Stomach (tissue), 9 donors: ENCODE data around the gene RFTN1. TPM values are rescaled to one million over a fixed set of nuclear protein-coding genes. Genes with fewer than 3 reads are reported as not detected.

ENCODE experiments used
- DNase-seq, 2 donors: peaks; one replicate each; pipeline versions ENCODE4 v3.0.0 to v3.0.0-alpha.2; 2013 to 2019
- H3K27ac ChIP-seq, 5 donors: fragments of 200-600 bp in 4 of 5; sonication (generic) in 4 of 5; one replicate each; pipeline ENCODE4 v1.5.1; 2013 to 2019; ENCODE audit warnings: mild to moderate bottlenecking in 1 of 5, moderate library complexity in 1 of 5
- H3K27me3 ChIP-seq, 3 donors: fragments of 200-600 bp; sonication (generic); one replicate each; pipeline ENCODE4 v1.5.1; 2017 to 2019; ENCODE audit warnings: mixed run types in 1 of 3
- H3K36me3 ChIP-seq, 4 donors: fragments of 200-600 bp; sonication (generic); 1 replicate in 3 of 4; 2 replicates in 1 of 4; pipeline ENCODE4 v1.5.1; 2016 to 2019
- H3K4me1 ChIP-seq, 4 donors: fragments of 200-600 bp; sonication (generic); one replicate each; pipeline ENCODE4 v1.5.1; 2016 to 2019
- H3K4me3 ChIP-seq, 4 donors: fragments of 200-600 bp; sonication (generic) in 3 of 4; one replicate each; pipeline ENCODE4 v1.5.1; 2016 to 2019; ENCODE audit warnings: mild to moderate bottlenecking in 1 of 4
- H3K9me3 ChIP-seq, 4 donors: fragments of 200-600 bp; sonication (generic); one replicate each; pipeline ENCODE4 v1.5.1; 2016 to 2019
- CTCF ChIP-seq, 7 experiments: fragments of 450-650 bp in 4 of 7; fragments of 200-600 bp in 3 of 7; sonication (generic) in 3 of 7; IDR thresholded peaks; one replicate each; pipeline ENCODE4 v1.5.1; 2016 to 2019; ENCODE audit warnings: antibody characterized with exemption in 7 of 7, control low read depth in 2 of 7, mild to moderate bottlenecking in 1 of 7
- EP300 ChIP-seq: sonication (generic); formaldehyde crosslinking; IDR thresholded peaks from one replicate; pipeline ENCODE4 v1.6.1; 2017; ENCODE audit warnings: antibody characterized with exemption
- POLR2A ChIP-seq, 4 donors: fragments of 450-650 bp; IDR thresholded peaks; one replicate each; pipeline ENCODE4 v1.6.1; 2016; ENCODE audit warnings: antibody characterized with exemption in 4 of 4, control low read depth in 2 of 4, mild to moderate bottlenecking in 1 of 4, moderate library complexity in 1 of 4
- POLR2AphosphoS5 ChIP-seq, 3 donors: sonication (generic); formaldehyde crosslinking; IDR thresholded peaks; one replicate each; pipeline ENCODE4 v1.6.1; 2016; ENCODE audit warnings: antibody characterized with exemption in 3 of 3
- WGBS, 5 donors: extraction: QIAGEN DNeasy Blood & Tissue Kit in 3 of 5; methylation state at CpG; one replicate each; pipeline versions ENCODE4 v1.1.5 to v1.1.7; 2013 to 2018; 5-methylcytosine and 5-hydroxymethylcytosine counted together
- intact Hi-C: fragments of 100-400 bp; cut with DNase I; formaldehyde crosslinking; loops from one replicate; pipeline ENCODE4 v1.15.1; 2023; ENCODE audit warnings: low total_unique reads
- polyA plus RNA-seq, 3 donors: library from polyadenylated mRNA; stranded (reverse); fragments of 200-250 nt; gene quantifications; one replicate each; pipeline ENCODE4 v1.2.3, GENCODE V29; 2013
- total RNA-seq, 5 donors: library from RNA; depleted of rRNA; stranded (reverse); fragments of >200 nt; gene quantifications; one replicate each; pipeline versions ENCODE4 v1.1.0 to v1.2.3, GENCODE V29; 2014 to 2016
- donor health status: healthy with polysubstance abuse.
- donor health status: Bipolar disorder and iron deficiency.
- donor health status: healthy.

The RFTN1 gene
- total and polyA plus RNA-seq, 8 donors, result 4.6 to 103 (median 18.9) TPM

- TF ChIP-seq EP300 (no peak), POLR2AphosphoS5 (IDR thresholded peaks at IDR 0.05) (no peak), CTCF (IDR thresholded peaks at IDR 0.05) (no peak), POLR2A (IDR thresholded peaks at IDR 0.05) (no peak)
- WGBS, 5 donors, result 92 to 95% (median 93%) methylated on average over 3 of the region's 3 CpGs
- no peak for DNase-seq
- Histone ChIP-seq H3K4me3 (no peak overlapping the region), H3K27me3 (no peaks in the 10 kb centered on the region), H3K4me1 (no peaks in the 10 kb centered on the region), H3K27ac (no peak overlapping the region), H3K36me3 (peaks cover 0 to 22% (median 13%) of the 10 kb centered on the region in 4 donors), H3K9me3 (no peaks in the 10 kb centered on the region)
- intact Hi-C loops, result no loop called here
These were observed 159.2 kb downstream of the RFTN1 start for GRCh38 chr3:16354291-16354690.

- TF ChIP-seq CTCF (IDR thresholded peaks at IDR 0.05) (no peak), POLR2AphosphoS5 (IDR thresholded peaks at IDR 0.05) (no peak), POLR2A (IDR thresholded peaks at IDR 0.05) (no peak), EP300 (no peak)
- 40 to 61% (median 57%) methylated on average over 2 of the region's 2 CpGs for WGBS, 5 donors
- DNase-seq, result no peak
- intact Hi-C loops, result no loop called here
- Histone ChIP-seq H3K4me3 (no peak overlapping the region), H3K27me3 (no peaks in the 10 kb centered on the region), H3K27ac (no peak overlapping the region), H3K4me1 (no peaks in the 10 kb centered on the region), H3K36me3 (peaks cover 0 to 29% (median 19%) of the 10 kb centered on the region in 4 donors), H3K9me3 (no peaks in the 10 kb centered on the region)
These were observed 161.1 kb downstream of the RFTN1 start for GRCh38 chr3:16352428-16352827.

- TF ChIP-seq POLR2A (IDR thresholded peaks at IDR 0.05), result no peak
- TF ChIP-seq POLR2AphosphoS5 (IDR thresholded peaks at IDR 0.05), result no peak
- TF ChIP-seq CTCF (IDR thresholded peaks at IDR 0.05), result no peak
- no peak for TF ChIP-seq EP300
- Histone ChIP-seq H3K9me3 (no peaks in the 10 kb centered on the region), H3K27me3 (no peaks in the 10 kb centered on the region), H3K4me1 (no peaks in the 10 kb centered on the region), H3K4me3 (no peak overlapping the region), H3K36me3 (peaks cover 0 to 35% (median 24%) of the 10 kb centered on the region in 4 donors), H3K27ac (no peak overlapping the region)
- WGBS, 5 donors, result 83 to 91% (median 84%) methylated on average over 5 of the region's 5 CpGs
- intact Hi-C loops, result no loop called here
- no peak for DNase-seq
These were observed 162.7 kb downstream of the RFTN1 start for GRCh38 chr3:16350597-16351318.

GRCh38 chr3:16349986-16350596 lies 163.4 kb downstream of the RFTN1 start:
- Histone ChIP-seq H3K27ac (no peak overlapping the region), H3K4me1 (no peaks in the 10 kb centered on the region), H3K36me3 (peaks cover 0 to 41% (median 30%) of the 10 kb centered on the region in 4 donors), H3K4me3 (no peak overlapping the region), H3K27me3 (no peaks in the 10 kb centered on the region), H3K9me3 (no peaks in the 10 kb centered on the region)
- TF ChIP-seq EP300 (no peak), POLR2AphosphoS5 (IDR thresholded peaks at IDR 0.05) (no peak), CTCF (IDR thresholded peaks at IDR 0.05) (no peak), POLR2A (IDR thresholded peaks at IDR 0.05) (no peak)
- no peak for DNase-seq
- intact Hi-C loops, result no loop called here
- 40 to 50% (median 47%) methylated on average over 2 of the region's 2 CpGs for WGBS, 5 donors
